Activated naive CD8-positive, alpha-beta T cell (primary cell): ENCODE results near the gene CD27.
"Not testable (repeated sequence)": the region's sequence is repeated elsewhere in the genome, so short reads cannot be mapped to it uniquely, and the experiment has no call there.

Source experiments
- H3K27ac Mint-ChIP-seq: one replicate; pipeline ENCODE4 v1.8.0; 2021; ENCODE audit warnings: mixed read lengths
- H3K27me3 Mint-ChIP-seq: one replicate; pipeline ENCODE4 v1.8.0; 2021; ENCODE audit warnings: mixed read lengths
- H3K36me3 Mint-ChIP-seq: one replicate; pipeline ENCODE4 v1.8.0; 2021; ENCODE audit warnings: mixed read lengths
- H3K4me1 Mint-ChIP-seq: one replicate; pipeline ENCODE4 v1.8.0; 2021; ENCODE audit warnings: low read depth, mixed read lengths
- H3K4me3 Mint-ChIP-seq: one replicate; pipeline ENCODE4 v1.8.0; 2021; ENCODE audit warnings: mild to moderate bottlenecking, mixed read lengths
- H3K9me3 Mint-ChIP-seq: one replicate; pipeline ENCODE4 v1.8.0; 2021; ENCODE audit warnings: low read depth, mixed read lengths

The CD27 gene

DNA sequence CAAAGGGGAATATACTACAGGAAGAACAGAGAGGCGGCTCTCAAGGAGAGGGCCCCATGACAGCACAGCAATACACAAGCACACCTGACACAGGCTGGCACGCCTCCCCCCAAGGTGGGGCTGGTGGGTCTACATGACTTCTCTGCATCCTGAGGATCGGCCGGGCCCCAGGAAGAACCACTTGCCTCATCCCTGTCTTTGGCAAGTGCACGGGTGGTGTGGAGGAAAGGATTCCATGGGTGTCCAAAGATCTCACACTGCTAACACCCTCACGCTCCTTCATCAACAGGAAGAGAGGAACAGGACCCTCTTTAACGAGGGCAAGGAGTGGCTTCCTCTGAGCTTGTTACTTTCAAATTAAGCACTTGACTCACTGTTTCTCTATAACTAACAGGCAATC is 18.5 kb downstream of the CD27 start:
- H3K36me3 Mint-ChIP-seq: peaks cover 59% of the 10 kb centered on the region
- H3K9me3 Mint-ChIP-seq: no peaks in the 10 kb centered on the region
- H3K4me3 Mint-ChIP-seq: peak overlapping the region; percentile 88
- H3K27ac Mint-ChIP-seq: peak overlapping the region; percentile 99
- H3K4me1 Mint-ChIP-seq: peaks cover 96% of the 10 kb centered on the region
- no peaks in the 10 kb centered on the region for H3K27me3 Mint-ChIP-seq

DNA sequence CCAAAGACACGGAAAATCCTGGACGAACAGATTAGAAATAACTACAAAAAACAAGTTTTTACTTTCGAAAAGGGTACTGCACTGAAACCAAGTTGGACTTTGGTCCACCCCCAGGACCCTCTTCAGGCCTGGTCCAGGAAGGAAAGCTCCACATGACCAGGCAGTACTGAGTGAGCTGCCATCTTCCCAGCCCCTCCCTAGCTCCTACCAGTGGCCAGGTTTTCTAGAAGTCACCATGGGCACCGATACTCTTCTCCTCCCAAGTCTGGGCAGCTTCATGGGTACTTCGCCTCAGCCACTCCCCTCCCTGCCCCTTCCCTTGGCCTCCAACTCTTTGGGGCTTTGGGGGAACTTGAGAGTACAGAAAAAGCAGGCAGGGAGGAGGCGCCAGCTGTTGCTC is 19.1 kb downstream of the CD27 start:
- Mint-ChIP-seq H3K9me3 (no peaks in the 10 kb centered on the region), H3K27ac (peak overlapping the region; percentile 99), H3K4me1 (peaks cover 96% of the 10 kb centered on the region), H3K4me3 (peak overlapping the region; percentile 88), H3K36me3 (peaks cover 60% of the 10 kb centered on the region), H3K27me3 (no peaks in the 10 kb centered on the region)

DNA sequence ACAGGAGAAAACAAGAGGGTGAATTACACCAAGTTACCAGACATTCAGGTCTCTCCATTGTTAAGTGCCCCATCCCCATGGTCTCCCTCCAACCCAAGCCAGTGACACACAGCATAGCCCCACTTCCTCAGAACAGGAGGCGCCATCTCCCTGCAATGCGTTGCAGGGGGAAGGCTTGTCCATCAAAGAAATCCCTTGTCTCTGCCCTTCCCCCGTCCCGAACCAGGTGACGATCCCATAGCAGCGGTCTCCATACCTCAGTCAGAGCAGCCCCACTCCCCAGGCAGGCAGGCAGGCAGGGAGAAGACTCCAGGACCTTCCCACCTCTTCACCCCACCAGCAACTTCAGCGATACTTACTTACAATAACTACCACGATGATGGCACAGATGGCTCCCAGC is 19.8 kb downstream of the CD27 start:
- Mint-ChIP-seq H3K4me1 (peaks cover 96% of the 10 kb centered on the region), H3K36me3 (peaks cover 61% of the 10 kb centered on the region), H3K9me3 (no peaks in the 10 kb centered on the region), H3K27me3 (no peaks in the 10 kb centered on the region), H3K27ac (peak overlapping the region; percentile 99), H3K4me3 (peak overlapping the region; percentile 88)

DNA sequence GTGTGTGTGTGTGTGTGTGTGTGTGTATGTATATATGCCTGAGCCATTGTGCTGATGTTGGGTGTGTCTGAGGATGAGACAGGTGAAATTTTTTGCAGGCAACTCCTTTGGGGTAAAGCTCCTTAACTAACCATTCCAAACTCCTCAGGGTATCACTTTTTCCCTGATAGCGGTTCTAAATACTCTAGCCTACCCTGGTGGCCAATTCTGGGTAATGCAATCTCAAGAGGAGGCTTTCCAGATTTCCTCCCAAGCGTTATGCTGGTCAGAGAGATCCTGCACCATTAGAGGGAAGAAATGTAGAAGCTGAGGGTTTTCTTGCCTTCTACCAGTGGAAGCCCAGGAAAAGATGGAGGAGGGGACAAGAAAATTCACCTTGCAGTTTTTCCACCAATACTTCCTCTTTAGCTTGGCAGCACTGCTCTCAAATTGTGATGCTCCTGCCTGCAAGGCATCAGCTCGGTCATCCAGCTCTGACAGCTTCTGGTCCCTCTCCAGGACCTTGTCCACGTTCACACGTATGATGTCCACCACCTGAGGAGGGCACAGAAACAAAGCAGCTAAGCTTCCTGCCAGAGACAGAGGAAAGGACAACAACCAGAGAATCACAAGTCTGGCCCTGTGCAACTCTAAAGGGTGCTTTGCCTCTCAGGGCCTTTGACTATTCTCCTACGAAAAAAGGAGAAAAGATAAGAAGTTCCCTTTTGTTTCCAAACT is 20.9 kb downstream of the CD27 start:
- peak overlapping the region; percentile 96 for H3K4me3 Mint-ChIP-seq
- no peaks in the 10 kb centered on the region for H3K9me3 Mint-ChIP-seq
- peaks cover 88% of the 10 kb centered on the region for H3K4me1 Mint-ChIP-seq
- H3K27me3 Mint-ChIP-seq: no peaks in the 10 kb centered on the region
- H3K27ac Mint-ChIP-seq: peak overlapping the region; percentile 93
- H3K36me3 Mint-ChIP-seq: peaks cover 62% of the 10 kb centered on the region

DNA sequence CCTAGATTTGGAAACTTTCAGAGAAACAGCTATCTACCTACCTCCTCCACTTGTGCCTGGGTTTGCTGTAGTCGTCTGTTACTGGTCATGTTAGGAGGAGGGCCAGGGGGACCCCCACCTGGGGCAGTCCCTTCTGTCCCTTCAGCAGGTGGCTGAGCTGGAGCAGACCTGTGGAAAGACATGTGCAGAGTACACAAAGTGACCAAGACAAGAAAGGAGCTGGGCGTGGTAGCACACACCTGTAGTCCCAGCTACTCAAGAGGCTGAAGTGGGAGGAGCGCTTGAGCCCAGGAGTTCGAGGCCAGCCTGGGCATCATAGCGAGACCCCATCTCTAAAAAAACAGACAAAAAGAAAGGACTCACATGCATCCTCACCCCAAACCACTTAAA is 21.4 kb downstream of the CD27 start:
- Mint-ChIP-seq H3K27me3 (no peaks in the 10 kb centered on the region), H3K36me3 (peaks cover 56% of the 10 kb centered on the region), H3K9me3 (no peaks in the 10 kb centered on the region), H3K27ac (peak overlapping the region; percentile 93), H3K4me3 (peak overlapping the region; percentile 96), H3K4me1 (peaks cover 86% of the 10 kb centered on the region)

DNA sequence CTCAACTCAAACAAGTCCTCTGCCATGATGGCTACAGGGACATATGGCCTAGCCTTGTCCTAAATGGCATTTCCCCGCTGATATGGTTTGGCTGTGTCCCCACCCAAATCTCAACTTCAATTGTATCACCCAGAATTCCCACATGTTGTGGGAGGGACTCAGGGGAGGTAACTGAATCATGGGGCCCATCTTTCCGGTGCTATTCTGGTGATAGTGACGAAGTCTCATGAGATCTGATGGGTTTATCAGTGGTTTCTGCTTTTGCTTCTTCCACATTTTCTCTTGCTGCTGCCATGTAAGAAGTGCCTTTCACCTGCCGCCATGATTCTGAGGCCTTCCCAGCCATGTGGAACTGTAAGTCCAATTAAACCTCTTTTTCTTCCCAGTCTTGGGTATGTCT is 22.0 kb downstream of the CD27 start:
- not testable (repeated sequence) for H3K27me3 Mint-ChIP-seq, H3K9me3 Mint-ChIP-seq
- peaks cover 86% of the 10 kb centered on the region for H3K4me1 Mint-ChIP-seq
- H3K27ac Mint-ChIP-seq: peak overlapping the region; percentile 93
- peak overlapping the region; percentile 96 for H3K4me3 Mint-ChIP-seq
- peaks cover 54% of the 10 kb centered on the region for H3K36me3 Mint-ChIP-seq

DNA sequence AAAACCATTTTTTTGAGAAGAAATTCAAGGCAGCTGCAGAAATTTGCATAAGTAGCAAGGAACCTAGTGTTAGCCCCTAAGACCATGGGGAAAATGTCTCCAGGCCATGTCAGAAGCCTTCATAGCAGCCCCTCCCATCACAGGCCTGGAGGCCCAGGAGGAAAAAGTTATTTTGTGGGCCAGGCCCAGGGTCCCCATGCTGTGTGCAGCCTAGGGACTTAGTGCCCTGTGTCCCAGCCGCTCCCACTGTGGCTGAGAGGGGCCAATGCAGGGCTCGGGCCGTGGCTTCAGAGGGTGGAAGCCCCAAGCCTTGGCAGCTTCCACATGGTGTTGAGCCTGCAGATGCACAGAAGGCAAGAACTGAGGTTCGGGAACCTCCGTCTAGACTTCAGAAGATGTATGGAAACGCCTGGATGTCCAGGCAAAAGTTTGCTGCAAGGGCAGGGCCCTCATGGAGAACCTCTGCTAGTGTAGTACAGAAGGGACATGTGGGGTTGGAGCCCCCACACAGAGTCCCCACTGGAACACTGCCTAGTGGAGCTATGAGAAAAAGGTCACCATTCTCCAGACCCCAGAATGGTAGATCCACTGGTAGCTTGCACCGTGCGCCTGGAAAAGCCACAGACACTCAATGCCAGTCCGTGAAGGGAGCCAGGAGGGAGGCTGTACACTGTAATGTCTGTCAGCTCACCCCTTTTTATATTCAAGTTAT is 23.0 kb downstream of the CD27 start:
- H3K9me3 Mint-ChIP-seq, H3K27me3 Mint-ChIP-seq: not testable (repeated sequence)
- peak overlapping the region; percentile 96 for H3K4me3 Mint-ChIP-seq
- H3K4me1 Mint-ChIP-seq: peaks cover 81% of the 10 kb centered on the region
- peak overlapping the region; percentile 93 for H3K27ac Mint-ChIP-seq
- H3K36me3 Mint-ChIP-seq: peaks cover 46% of the 10 kb centered on the region

DNA sequence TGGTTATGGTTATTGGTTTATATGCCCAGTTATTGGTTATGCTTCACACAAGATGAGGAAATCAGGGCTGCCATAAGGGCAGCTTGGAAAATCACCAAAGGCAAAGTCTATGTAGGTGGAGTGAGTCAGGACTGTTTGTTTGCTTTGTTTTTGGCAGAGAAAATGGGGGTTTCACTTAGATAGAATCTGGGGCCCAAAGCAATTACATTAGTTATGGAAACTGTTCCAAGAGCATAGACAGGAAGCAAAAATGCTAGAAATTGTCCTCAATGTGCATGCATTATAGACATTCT is 23.5 kb downstream of the CD27 start:
- H3K4me1 Mint-ChIP-seq: peaks cover 76% of the 10 kb centered on the region
- no peaks in the 10 kb centered on the region for H3K9me3 Mint-ChIP-seq
- H3K27me3 Mint-ChIP-seq: no peaks in the 10 kb centered on the region
- peak overlapping the region; percentile 87 for H3K27ac Mint-ChIP-seq
- H3K36me3 Mint-ChIP-seq: peaks cover 43% of the 10 kb centered on the region
- peak overlapping the region; percentile 96 for H3K4me3 Mint-ChIP-seq

DNA sequence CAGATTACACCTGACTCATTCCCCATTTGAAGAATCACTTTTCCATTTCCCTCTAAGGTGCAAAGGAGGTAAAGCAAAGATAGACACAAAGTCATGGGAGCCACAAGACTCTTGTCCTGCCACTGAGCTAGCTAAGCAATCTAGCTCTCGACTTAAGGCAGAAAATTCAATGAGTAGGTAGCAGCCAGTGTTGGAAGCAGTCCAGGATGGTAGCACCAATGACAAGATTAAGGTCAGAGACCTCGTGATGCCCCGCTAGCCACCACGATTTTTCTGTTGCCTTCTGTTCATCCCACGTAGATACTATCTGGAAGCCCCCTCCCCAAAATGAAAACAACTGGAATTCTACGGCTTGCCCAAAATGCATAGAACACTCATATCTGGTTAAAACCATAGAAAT is 24.3 kb downstream of the CD27 start:
- H3K9me3 Mint-ChIP-seq: no peaks in the 10 kb centered on the region
- peaks cover 37% of the 10 kb centered on the region for H3K36me3 Mint-ChIP-seq
- H3K4me3 Mint-ChIP-seq: peak overlapping the region; percentile 96
- no peaks in the 10 kb centered on the region for H3K27me3 Mint-ChIP-seq
- peak overlapping the region; percentile 87 for H3K27ac Mint-ChIP-seq
- H3K4me1 Mint-ChIP-seq: peaks cover 67% of the 10 kb centered on the region

DNA sequence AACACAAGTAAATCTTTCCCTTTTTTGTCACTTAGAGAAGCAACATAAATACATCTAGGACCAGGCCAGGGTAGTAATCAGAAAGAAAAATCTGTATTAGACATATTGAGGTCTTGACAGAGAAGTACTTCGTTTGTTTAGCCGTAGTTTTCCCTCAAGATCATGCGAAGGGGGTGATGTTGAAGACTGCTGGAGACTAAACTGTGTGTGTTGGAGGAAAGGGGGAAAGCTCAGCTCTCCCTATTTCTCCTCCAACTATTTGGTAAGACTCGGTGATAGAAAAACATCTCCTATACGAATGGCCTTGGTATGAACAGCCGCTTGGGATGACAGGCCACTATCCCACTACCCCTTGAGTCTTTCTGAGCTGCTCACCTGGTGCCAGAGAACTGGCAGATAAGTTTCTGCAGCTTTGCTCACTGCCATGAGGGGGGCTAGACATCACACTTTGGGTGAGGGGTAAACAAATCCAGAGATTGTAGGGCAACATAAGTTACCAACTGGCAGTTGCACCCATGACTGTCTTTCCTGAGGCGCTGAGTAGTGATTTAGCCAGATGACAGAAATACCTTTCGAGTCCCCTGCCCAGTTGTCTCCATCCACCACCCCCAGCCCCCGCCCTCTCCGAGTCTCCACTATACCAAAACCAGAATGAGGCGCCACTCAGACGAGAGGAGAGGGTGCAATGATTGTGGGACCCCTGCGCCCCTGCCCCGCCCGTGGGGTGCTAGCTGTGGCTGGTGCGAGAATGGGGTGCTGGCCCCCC is 25.0 kb downstream of the CD27 start:
- Mint-ChIP-seq H3K9me3 (no peaks in the 10 kb centered on the region), H3K4me1 (peaks cover 60% of the 10 kb centered on the region), H3K27ac (peak overlapping the region; percentile 87), H3K36me3 (peaks cover 30% of the 10 kb centered on the region), H3K4me3 (peak overlapping the region; percentile 96), H3K27me3 (no peaks in the 10 kb centered on the region)

DNA sequence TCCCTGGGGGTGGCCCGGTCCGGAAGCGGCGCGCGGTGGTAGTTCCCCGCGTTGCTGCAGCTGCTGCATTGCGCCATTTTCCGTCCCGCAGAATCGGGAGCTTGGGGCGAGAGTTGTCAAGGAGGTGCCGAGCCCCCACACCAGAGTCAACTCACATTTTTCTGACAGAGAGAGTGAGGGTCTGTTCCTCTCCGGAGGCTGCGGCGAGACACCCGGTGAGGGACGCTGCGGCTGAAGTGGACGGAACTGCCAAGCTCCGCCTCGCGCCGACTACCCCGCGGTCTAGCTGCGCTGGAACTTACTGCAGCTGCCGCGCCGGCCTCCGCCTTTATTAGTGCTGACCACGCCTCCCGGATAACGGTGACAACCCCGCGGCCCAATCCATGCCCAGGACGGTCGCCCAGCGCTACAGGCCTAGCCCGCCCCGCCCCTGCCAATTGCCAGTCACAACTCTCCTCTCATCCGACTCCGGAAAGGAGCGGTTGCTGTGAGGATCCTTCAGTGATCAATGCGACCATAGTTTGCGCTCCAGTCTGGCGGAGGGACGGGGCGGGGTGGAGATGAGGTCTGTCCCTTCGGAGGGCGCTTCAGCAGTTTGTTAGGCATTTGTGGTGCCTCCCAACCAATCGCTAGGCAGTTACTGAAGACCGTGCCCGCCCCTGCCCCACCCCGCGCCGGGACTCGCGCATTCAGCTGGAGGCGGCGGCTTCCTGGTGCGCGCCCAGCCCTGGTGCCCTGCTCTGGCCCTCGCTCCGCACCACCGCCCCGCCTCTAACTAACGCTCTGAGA is 25.8 kb downstream of the CD27 start, which contains the start of gene VAMP1:
Gene VAMP1, minus strand, starts transcription at position 303 of the 789 bp plus-strand sequence. Its CDS starts 146 bp downstream, at position 157.
- H3K4me3 Mint-ChIP-seq: peak within 1 kb of the TSS; percentile 96
- H3K4me1 Mint-ChIP-seq: peaks cover 54% of the 10 kb centered on the region
- H3K27ac Mint-ChIP-seq: peak within 1 kb of the TSS; percentile 87
- H3K27me3 Mint-ChIP-seq: no peaks in the 10 kb centered on the region
- H3K9me3 Mint-ChIP-seq: no peaks in the 10 kb centered on the region
- peaks cover 29% of the 10 kb centered on the region for H3K36me3 Mint-ChIP-seq

DNA sequence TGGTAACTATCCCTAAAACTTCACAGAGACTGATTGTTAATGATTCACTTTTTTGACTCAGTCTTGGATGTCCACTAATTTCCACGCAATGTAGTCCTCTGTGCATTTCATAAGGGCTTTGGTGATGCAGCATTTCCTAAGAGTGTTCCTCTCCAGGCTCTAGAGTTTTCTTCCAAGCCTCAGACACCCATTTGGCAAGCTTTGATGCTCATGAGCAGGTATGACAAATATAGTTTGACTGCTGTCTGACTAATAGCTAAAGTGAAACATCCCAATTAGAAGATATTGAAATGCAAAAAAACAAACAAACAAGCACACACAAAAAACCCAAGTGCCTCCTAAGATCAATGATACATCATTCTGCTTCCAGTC is 27.2 kb downstream of the CD27 start:
- H3K36me3 Mint-ChIP-seq: peaks cover 23% of the 10 kb centered on the region
- no peak overlapping the region for H3K27ac Mint-ChIP-seq
- no peaks in the 10 kb centered on the region for H3K9me3 Mint-ChIP-seq
- peaks cover 40% of the 10 kb centered on the region for H3K4me1 Mint-ChIP-seq
- peak overlapping the region; percentile 18 for H3K4me3 Mint-ChIP-seq
- no peaks in the 10 kb centered on the region for H3K27me3 Mint-ChIP-seq

DNA sequence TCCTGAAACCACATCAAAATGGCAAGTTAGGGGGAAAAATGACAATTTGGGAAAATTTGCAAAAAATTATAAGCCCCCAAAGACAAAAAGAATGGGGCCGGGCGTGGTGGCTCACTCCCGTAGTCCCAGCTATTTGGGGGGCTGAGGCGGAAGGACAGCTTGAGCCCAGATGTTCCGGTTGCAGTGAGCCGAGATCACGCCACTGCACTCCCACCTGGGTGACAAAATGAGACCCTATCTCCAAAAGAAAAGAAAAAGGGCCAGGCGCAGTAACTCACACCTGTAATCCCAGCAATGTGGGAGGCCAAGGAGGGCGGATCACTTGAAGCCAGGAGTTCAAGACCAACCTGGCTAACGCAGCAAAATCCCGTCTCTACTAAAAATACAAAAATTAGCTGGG is 27.7 kb downstream of the CD27 start:
- Mint-ChIP-seq H3K36me3 (peaks cover 19% of the 10 kb centered on the region), H3K27ac (no peak overlapping the region), H3K27me3 (no peaks in the 10 kb centered on the region), H3K9me3 (no peaks in the 10 kb centered on the region), H3K4me3 (peak overlapping the region; percentile 18), H3K4me1 (peaks cover 35% of the 10 kb centered on the region)

DNA sequence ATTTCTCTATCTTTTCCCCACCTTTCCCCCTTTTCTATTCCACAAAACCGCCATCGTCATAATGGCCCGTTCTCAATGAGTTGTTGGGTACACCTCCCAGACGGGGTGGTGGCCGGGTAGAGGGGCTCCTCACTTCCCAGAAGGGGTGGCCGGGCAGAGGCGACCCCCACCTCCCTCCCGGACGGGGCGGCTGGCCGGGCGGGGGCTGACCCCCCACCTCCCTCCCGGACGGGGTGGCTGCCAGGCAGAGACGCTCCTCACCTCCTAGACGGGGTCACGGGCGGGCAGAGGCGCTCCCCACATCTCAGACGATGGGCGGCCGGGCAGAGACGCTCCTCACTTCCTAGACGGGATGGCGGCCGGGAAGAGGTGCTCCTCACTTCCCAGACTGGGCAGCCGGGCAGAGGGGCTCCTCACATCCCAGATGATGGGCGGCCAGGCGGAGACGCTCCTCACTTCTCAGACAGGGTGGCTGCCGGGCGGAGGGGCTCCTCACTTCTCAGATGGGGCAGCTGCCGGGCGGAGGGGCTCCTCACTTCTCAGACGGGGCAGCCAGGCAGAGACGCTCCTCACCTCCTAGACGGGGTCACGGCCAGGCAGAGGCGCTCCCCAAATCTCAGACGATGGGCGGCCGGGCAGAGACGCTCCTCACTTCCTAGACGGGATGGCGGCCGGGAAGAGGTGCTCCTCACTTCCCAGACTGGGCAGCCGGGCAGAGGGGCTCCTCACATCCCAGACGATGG is 30.6 kb downstream of the CD27 start:
- not testable (repeated sequence) for H3K9me3 Mint-ChIP-seq, H3K36me3 Mint-ChIP-seq, H3K27ac Mint-ChIP-seq, H3K4me3 Mint-ChIP-seq, H3K27me3 Mint-ChIP-seq
- H3K4me1 Mint-ChIP-seq: peaks cover 14% of the 10 kb centered on the region
